ENCODE measurements around the gene COLEC11.
"Not testable (repeated sequence)": the region's sequence is repeated elsewhere in the genome, so short reads cannot be mapped to it uniquely, and the experiment has no call there.

Gene COLEC11

DNA sequence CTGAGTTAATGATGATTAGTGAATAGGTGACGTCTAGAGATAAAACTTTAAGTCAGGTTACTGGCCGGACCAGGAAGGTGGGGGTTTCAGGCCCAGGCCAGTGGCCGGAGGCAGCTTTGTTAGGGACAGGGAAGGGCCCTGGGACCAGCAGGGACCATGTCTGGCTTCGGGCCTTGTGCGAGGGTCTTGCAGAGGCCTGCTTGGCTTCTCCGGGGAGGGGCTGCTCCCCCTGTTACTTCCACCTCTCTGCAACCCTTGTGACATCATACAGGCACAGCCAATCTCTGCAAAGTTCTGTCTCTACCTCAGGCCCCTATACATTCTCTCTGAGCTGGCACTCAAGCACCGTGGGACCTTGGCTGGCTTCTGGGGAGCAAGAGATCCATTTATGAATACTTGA is 63.0 kb downstream of the COLEC11 start, which contains the start of gene ALLC:
TSS of gene ALLC (plus strand) at position 320 of the 400 bp plus-strand sequence. CDS start 12,958 bp downstream, outside the sequence.
- Histone ChIP-seq H3K9ac (ENCODE audit: low read length) (peak within 1 kb of the TSS; percentile 82), H2AFZ (ENCODE audit: low read length) (no peak within 1 kb of the TSS), H3K36me3 (ENCODE audit: insufficient read depth, low read length) (no peaks in the 10 kb centered on the region), H3K27me3 (ENCODE audit: insufficient read depth, low read length) (no peaks in the 10 kb centered on the region), H3K9me3 (ENCODE audit: low read length) (no peaks in the 10 kb centered on the region), H3K79me2 (ENCODE audit: insufficient read depth, low read length) (no peaks in the 10 kb centered on the region), H3K4me1 (ENCODE audit: insufficient read depth, low read length, severe bottlenecking) (peaks cover 95% of the 10 kb centered on the region), H3K9me2 (ENCODE audit: low read depth, low read length) (no peaks in the 10 kb centered on the region), H3F3A (ENCODE audit: insufficient read depth, low read length) (peaks cover 8% of the 10 kb centered on the region), H3K27ac (ENCODE audit: low read depth, low read length, poor library complexity, severe bottlenecking) (peak within 1 kb of the TSS; percentile 99), H3K4me3 (ENCODE audit: low read depth, low read length, poor library complexity, severe bottlenecking) (peak within 1 kb of the TSS; percentile 36), H4K20me1 (ENCODE audit: insufficient read depth, low read length) (no peaks in the 10 kb centered on the region), H3K4me2 (ENCODE audit: low read length) (peak within 1 kb of the TSS; percentile 60)
- TF ChIP-seq CTCF (IDR thresholded peaks at IDR 0.05; ENCODE audit: low read length) (no peak), EZH2 (IDR thresholded peaks at IDR 0.05; ENCODE audit: borderline replicate concordance, low read length) (no peak)

DNA sequence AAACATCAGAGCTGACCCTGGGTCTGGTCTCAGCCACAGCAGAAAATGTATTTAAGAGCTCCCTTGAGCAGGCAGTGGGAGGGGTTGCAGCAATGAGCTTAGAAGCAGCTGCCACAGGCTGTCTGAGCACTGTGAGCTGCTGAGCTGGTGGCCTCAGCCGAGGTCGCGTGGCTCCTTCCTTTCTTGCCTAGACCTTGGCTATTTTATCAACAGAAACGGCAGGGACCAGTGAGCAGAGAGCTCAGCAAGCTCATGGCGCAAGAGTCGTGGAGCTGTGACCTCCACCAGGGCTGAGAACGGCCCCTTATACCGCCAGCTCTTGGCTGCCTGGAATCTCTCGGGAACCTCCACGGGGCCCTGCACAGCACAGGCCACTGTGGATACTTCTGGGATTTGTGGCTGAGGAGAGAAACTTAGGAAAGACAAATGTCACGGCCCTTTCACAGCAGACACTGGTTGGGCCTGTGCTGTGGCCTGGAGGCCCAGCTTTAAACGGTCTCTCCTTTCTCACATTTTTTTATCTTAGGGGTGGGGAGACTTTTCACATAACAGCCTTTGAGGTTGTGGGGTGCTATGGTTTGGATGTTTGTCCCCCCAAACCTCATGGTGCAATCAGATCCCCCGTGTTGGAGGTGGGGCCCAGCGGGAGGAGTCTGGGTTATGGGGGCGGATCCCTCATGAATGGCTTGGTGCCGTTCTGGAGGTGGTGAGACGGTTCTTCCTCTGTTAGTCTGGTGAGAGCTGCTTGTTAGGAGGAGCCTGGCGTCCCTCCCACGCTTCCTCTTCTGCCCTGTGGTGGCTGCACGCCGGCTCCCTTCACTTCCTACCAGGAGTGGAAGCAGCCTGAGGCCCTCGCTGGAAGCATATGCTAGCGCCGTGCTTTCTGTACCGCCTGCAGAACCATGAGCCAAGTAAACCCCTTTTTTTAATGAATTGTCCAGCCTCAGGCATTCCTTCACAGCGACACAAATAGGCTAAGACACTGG is 64.8 kb downstream of the COLEC11 start:
- Histone ChIP-seq H3K9me2 (ENCODE audit: low read depth, low read length) (no peaks in the 10 kb centered on the region), H3K4me1 (ENCODE audit: insufficient read depth, low read length, severe bottlenecking) (peaks cover 93% of the 10 kb centered on the region), H2AFZ (ENCODE audit: low read length) (no peak overlapping the region), H4K20me1 (ENCODE audit: insufficient read depth, low read length) (no peaks in the 10 kb centered on the region), H3K9ac (ENCODE audit: low read length) (peak overlapping the region; percentile 82), H3K36me3 (ENCODE audit: insufficient read depth, low read length) (no peaks in the 10 kb centered on the region), H3K4me3 (ENCODE audit: low read depth, low read length, poor library complexity, severe bottlenecking) (peak overlapping the region; percentile 36), H3K79me2 (ENCODE audit: insufficient read depth, low read length) (no peaks in the 10 kb centered on the region), H3F3A (ENCODE audit: insufficient read depth, low read length) (peaks cover 8% of the 10 kb centered on the region), H3K27ac (ENCODE audit: low read depth, low read length, poor library complexity, severe bottlenecking) (peak overlapping the region; percentile 99), H3K27me3 (ENCODE audit: insufficient read depth, low read length) (no peaks in the 10 kb centered on the region), H3K9me3 (ENCODE audit: low read length) (no peaks in the 10 kb centered on the region), H3K4me2 (ENCODE audit: low read length) (peak overlapping the region; percentile 60)
- no peak for TF ChIP-seq EZH2 (IDR thresholded peaks at IDR 0.05; ENCODE audit: borderline replicate concordance, low read length)
- no peak for TF ChIP-seq CTCF (IDR thresholded peaks at IDR 0.05; ENCODE audit: low read length)

- H3K9me2 ChIP-seq (ENCODE audit: low read depth, low read length); H3K4me3 ChIP-seq (ENCODE audit: low read depth, low read length, poor library complexity, severe bottlenecking); H4K20me1 ChIP-seq (ENCODE audit: insufficient read depth, low read length); H3K9me3 ChIP-seq (ENCODE audit: low read length); H3K36me3 ChIP-seq (ENCODE audit: insufficient read depth, low read length); H3K27me3 ChIP-seq (ENCODE audit: insufficient read depth, low read length); H3K79me2 ChIP-seq (ENCODE audit: insufficient read depth, low read length); H3F3A ChIP-seq (ENCODE audit: insufficient read depth, low read length); H2AFZ ChIP-seq (ENCODE audit: low read length): not testable (repeated sequence)
- peak overlapping the region; percentile 99 for H3K27ac ChIP-seq (ENCODE audit: low read depth, low read length, poor library complexity, severe bottlenecking)
- H3K4me2 ChIP-seq (ENCODE audit: low read length): peak overlapping the region; percentile 60; the same call in 1 of the 2 replicates
- peaks cover 84% of the 10 kb centered on the region for H3K4me1 ChIP-seq (ENCODE audit: insufficient read depth, low read length, severe bottlenecking)
- H3K9ac ChIP-seq (ENCODE audit: low read length): peak overlapping the region; percentile 56; the same call in 1 of the 2 replicates
Observed at GRCh38 chr2:3660640-3661039, 65.7 kb downstream of the COLEC11 start.

Measured in OCI-LY1 (cell line).